ENCODE measurements around the gene S100A12.

The S100A12 gene

DNA sequence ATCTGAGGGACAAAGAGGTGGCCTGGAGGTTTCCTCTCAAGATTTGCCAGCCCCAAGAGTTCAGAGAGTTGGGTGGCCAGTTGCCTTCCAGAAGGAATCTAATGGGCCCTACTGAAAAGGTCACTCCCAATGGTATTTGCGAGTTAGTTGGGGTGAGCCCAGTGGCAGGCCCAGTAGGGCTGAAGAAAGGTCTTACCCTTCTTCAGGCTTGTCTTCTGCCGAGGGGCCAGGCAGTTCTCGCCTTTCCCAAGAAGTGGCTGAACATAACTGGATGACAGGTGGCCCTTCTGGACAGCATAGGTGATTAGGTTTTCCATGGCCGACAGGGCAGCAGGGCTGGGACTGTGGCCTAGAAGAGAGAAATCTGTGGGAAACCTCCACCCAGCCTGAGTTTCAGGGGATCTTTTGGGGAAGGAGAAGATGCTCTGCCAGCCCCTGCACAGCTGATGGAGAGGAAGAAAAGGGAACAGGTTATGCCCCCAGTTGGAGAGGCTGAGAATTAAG is 33.9 kb downstream of the S100A12 start:
- no peaks in the 10 kb centered on the region for H3K36me3 ChIP-seq (ENCODE audit: insufficient read depth)
- no peaks in the 10 kb centered on the region for H4K20me1 ChIP-seq (ENCODE audit: insufficient read depth)
- H2AFZ ChIP-seq (ENCODE audit: low read depth): no peak overlapping the region
- peak overlapping the region; percentile 72; the same call in 1 of the 2 replicates for H3K4me2 ChIP-seq
- no peak overlapping the region for H3K4me3 ChIP-seq (IDR thresholded peaks at IDR 0.05; ENCODE audit: insufficient read depth, low read depth, low read length)
- no peaks in the 10 kb centered on the region for H3K27me3 ChIP-seq (ENCODE audit: insufficient read depth, low read depth)
- TF ChIP-seq, protein P1, sequence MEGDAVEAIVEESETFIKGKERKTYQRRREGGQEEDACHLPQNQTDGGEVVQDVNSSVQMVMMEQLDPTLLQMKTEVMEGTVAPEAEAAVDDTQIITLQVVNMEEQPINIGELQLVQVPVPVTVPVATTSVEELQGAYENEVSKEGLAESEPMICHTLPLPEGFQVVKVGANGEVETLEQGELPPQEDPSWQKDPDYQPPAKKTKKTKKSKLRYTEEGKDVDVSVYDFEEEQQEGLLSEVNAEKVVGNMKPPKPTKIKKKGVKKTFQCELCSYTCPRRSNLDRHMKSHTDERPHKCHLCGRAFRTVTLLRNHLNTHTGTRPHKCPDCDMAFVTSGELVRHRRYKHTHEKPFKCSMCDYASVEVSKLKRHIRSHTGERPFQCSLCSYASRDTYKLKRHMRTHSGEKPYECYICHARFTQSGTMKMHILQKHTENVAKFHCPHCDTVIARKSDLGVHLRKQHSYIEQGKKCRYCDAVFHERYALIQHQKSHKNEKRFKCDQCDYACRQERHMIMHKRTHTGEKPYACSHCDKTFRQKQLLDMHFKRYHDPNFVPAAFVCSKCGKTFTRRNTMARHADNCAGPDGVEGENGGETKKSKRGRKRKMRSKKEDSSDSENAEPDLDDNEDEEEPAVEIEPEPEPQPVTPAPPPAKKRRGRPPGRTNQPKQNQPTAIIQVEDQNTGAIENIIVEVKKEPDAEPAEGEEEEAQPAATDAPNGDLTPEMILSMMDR (conservative IDR thresholded peaks at IDR 0.05; ENCODE audit: low read depth, low read length): no peak
- 0 out of 2 replicates have a peak, but pooled peaks cover 8% of the 10 kb centered on the region for H3K79me2 ChIP-seq (ENCODE audit: insufficient read depth, low read depth)
- H3K4me1 ChIP-seq (ENCODE audit: low read depth, poor library complexity, severe bottlenecking): peaks cover 67% of the 10 kb centered on the region
- no peak overlapping the region for H3K27ac ChIP-seq
- H3K9ac ChIP-seq: no peak overlapping the region

DNA sequence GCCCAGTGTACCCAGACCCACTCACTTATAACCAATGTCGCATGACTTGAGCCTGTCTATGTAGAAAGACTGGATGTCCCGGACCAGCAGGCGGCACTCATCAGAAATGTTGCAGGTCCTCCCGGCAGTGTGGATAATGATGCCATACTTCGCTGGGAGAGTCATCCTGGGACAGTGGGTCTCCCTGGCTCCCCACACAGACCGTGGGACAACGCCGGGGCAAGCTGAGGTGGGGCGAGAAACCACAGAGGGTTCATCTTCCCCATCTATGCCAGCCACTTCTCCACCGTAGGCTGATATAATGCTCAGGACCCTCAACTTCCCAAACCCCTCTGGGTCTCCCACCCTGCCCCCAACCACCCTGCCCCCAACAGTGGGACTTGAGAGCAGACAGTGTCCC is 35.1 kb downstream of the S100A12 start:
- H2AFZ ChIP-seq (ENCODE audit: low read depth): no peak overlapping the region
- no peak overlapping the region for H3K4me3 ChIP-seq (IDR thresholded peaks at IDR 0.05; ENCODE audit: insufficient read depth, low read depth, low read length)
- no peaks in the 10 kb centered on the region for H3K36me3 ChIP-seq (ENCODE audit: insufficient read depth)
- H3K27me3 ChIP-seq (ENCODE audit: insufficient read depth, low read depth): no peaks in the 10 kb centered on the region
- no peak overlapping the region for H3K27ac ChIP-seq
- H3K79me2 ChIP-seq (ENCODE audit: insufficient read depth, low read depth): 0 out of 2 replicates have a peak, but pooled peaks cover 8% of the 10 kb centered on the region
- TF ChIP-seq, protein P1 (conservative IDR thresholded peaks at IDR 0.05; ENCODE audit: low read depth, low read length): no peak
- peaks cover 60% of the 10 kb centered on the region for H3K4me1 ChIP-seq (ENCODE audit: low read depth, poor library complexity, severe bottlenecking)
- no peak overlapping the region for H3K4me2 ChIP-seq
- H4K20me1 ChIP-seq (ENCODE audit: insufficient read depth): no peaks in the 10 kb centered on the region
- no peak overlapping the region for H3K9ac ChIP-seq

DNA sequence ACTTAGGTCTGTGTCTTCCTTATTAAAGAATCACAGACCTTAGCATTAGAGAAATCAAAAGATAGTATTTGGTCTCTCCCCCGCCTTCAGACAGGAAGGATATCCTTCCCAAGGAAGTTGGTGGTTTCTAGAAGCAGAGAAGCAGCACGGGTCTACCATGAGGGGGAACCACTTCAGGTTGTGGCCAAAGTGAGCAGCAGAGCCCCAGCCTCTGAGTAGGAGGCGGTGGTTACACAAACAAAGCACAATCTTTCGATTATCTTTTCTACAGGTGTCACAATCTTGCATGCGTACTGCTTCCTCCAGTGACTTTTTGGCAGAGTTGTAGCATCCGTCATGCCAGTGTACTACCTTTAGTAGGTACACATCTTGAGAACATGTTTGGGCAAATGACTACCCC is 35.6 kb downstream of the S100A12 start:
- Histone ChIP-seq H3K4me3 (IDR thresholded peaks at IDR 0.05; ENCODE audit: insufficient read depth, low read depth, low read length) (no peak overlapping the region), H4K20me1 (ENCODE audit: insufficient read depth) (no peaks in the 10 kb centered on the region), H3K4me1 (ENCODE audit: low read depth, poor library complexity, severe bottlenecking) (peaks cover 54% of the 10 kb centered on the region), H3K79me2 (ENCODE audit: insufficient read depth, low read depth) (0 out of 2 replicates have a peak, but pooled peaks cover 8% of the 10 kb centered on the region), H3K4me2 (no peak overlapping the region), H3K27ac (no peak overlapping the region), H3K9ac (no peak overlapping the region), H3K27me3 (ENCODE audit: insufficient read depth, low read depth) (no peaks in the 10 kb centered on the region), H2AFZ (ENCODE audit: low read depth) (no peak overlapping the region), H3K36me3 (ENCODE audit: insufficient read depth) (no peaks in the 10 kb centered on the region)
- TF ChIP-seq, protein P1 (conservative IDR thresholded peaks at IDR 0.05; ENCODE audit: low read depth, low read length): no peak

DNA sequence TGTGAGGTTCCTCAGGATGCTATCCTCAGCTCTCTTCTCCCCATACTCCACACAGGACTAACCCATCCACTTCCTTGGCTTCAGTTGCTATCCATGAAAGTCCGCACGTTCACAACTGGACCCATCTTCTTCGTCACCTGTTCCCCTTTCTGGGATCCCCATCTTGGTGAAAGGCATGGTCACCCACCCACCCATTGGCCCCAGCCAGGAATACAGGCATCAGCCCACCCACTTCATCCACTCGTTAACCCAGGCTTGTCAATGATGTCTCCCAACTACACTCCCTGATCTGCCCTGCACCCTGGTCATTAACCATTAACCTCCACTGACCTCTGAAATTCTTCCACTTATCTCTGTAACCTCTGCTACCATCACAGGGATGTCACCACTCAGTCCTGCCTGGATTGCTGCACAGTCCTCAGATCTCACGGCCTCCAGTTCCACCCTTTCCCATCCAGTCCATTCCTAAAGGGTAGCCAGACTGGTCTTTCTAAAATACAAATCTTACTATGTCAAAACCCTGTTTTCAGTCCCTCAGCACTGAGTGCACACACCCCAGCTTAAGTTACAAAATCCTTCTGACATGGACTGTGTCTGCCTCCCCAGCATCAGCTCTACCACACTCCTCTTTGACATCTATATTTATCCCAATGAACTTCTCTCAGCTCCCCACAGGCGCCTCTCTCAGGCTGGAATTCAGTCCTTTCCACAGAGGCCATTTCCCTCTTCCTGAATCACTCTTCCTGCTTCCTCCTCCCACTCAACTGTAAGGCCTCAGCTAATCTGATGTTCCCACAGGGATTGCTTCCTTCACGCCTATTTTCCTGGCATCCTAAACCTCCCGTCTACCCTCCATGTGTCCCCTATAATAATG is 37.2 kb downstream of the S100A12 start:
- H3K9ac ChIP-seq: no peak overlapping the region

More for the DNA sequence above, 37.2 kb downstream of the S100A12 start:
- Histone ChIP-seq H2AFZ (ENCODE audit: low read depth) (no peak overlapping the region), H3K4me2 (no peak overlapping the region), H3K4me3 (IDR thresholded peaks at IDR 0.05; ENCODE audit: insufficient read depth, low read depth, low read length) (no peak overlapping the region), H3K4me1 (ENCODE audit: low read depth, poor library complexity, severe bottlenecking) (peaks cover 38% of the 10 kb centered on the region), H3K27me3 (ENCODE audit: insufficient read depth, low read depth) (no peaks in the 10 kb centered on the region), H3K36me3 (ENCODE audit: insufficient read depth) (no peaks in the 10 kb centered on the region), H3K27ac (no peak overlapping the region), H3K79me2 (ENCODE audit: insufficient read depth, low read depth) (0 out of 2 replicates have a peak, but pooled peaks cover 8% of the 10 kb centered on the region), H4K20me1 (ENCODE audit: insufficient read depth) (no peaks in the 10 kb centered on the region)
- TF ChIP-seq, protein P1 (conservative IDR thresholded peaks at IDR 0.05; ENCODE audit: low read depth, low read length): no peak
